ENCODE results near the gene LPO. TPM values are rescaled to one million over a fixed set of nuclear protein-coding genes. Genes with fewer than 3 reads are reported as not detected.

Gene LPO
- total RNA-seq (0.09 TPM), polyA plus RNA-seq (0.23 TPM)
- long read RNA-seq, donor 1, result 0 reads
- long read RNA-seq, donor 2, result 0 reads
- long read RNA-seq, donor 3, result 0 reads
- long read RNA-seq, donor 4, result 0 reads
- long read RNA-seq, donor 5, result 0 reads
- long read RNA-seq, donor 6, partial matches to known transcripts, result 0 of 5 reads
- long read RNA-seq, donor 6, other reads (novel, unspliced or antisense), result 5 of 5 reads
- long read RNA-seq, donor 7, result 0 reads
- long read RNA-seq, donor 8, result 0 reads
- long read RNA-seq, donor 9, result 0 reads
- long read RNA-seq, donor 10, result 0 reads

GRCh38 chr17:58238147-58238634, at the start of gene LPO:
TSS of gene LPO (plus strand) at chr17:58238584. CDS start at chr17:58242980, 4,396 bp downstream.
- 75% methylated on average over 5 of the region's 5 CpGs for WGBS
- Histone ChIP-seq H3K4me1 (ENCODE audit: control insufficient read depth in 2 of 2, insufficient read depth in 2 of 2, low read length in 2 of 2) (no peaks in the 10 kb centered on the region), H3K27ac (ENCODE audit: low read depth in 1 of 2, low read length in 1 of 2) (no peak within 1 kb of the TSS), H3K36me3 (ENCODE audit: control insufficient read depth in 2 of 2, insufficient read depth in 2 of 2, low read length in 1 of 2) (no peaks in the 10 kb centered on the region), H3K4me3 (ENCODE audit: low read length in 2 of 2) (no peak within 1 kb of the TSS), H3K9me3 (ENCODE audit: control insufficient read depth in 2 of 2, insufficient read depth in 1 of 2, low read length in 1 of 2) (no peaks in the 10 kb centered on the region), H3K27me3 (ENCODE audit: control insufficient read depth in 2 of 2, insufficient read depth in 1 of 2, low read length in 1 of 2) (peaks cover 0 to 50% of the 10 kb centered on the region in 2 donors)
- DNase-seq (ENCODE audit: low read depth in 6 of 9, low spot score in 9 of 9), result no peak

DNA sequence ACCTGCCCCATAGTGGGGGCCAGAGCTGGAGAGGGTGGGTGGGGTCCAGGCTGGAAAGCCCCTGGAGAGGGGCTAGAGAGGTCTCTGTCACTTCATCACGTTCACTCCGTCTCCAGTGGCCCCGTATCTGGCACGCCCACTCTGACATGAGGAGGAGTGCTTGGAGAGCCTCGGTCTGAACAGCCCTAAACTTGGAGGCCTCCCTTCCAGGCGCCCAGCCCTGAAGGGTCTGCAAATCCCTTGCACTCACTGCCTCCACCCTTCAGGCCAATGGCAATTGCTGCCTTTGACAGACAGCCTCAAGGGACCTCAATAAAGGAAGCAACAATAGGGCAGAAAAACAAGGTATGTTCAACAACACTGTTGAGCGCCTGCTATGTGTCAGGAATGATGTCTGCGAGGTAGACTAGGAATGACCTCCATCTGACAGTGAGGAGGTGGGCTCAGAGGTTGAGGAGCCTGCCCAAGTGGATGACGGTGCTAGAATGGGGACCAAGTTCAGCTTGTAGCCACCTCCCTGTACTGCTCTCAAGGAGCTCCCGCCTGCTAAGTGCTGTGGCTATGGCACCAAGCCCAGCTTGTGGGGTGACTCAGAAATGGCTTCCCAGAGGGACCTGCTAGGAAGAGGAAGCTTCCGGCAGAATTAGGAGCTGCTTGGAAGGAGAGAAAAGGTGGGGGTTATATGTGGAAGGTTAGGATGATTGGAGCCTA, 48.8 kb upstream of the LPO start:
- DNase-seq (ENCODE audit: low read depth in 6 of 9, low spot score in 9 of 9), result no peak
- WGBS, result 83% methylated on average over 11 of the region's 11 CpGs
- H3K27me3 ChIP-seq (ENCODE audit: control insufficient read depth in 2 of 2, insufficient read depth in 1 of 2, low read length in 1 of 2), result peaks cover 0 to 4% of the 10 kb centered on the region in 2 donors
- no peaks in the 10 kb centered on the region for H3K9me3 ChIP-seq (ENCODE audit: control insufficient read depth in 2 of 2, insufficient read depth in 1 of 2, low read length in 1 of 2)
- no peak overlapping the region for H3K27ac ChIP-seq (ENCODE audit: low read depth in 1 of 2, low read length in 1 of 2)
- no peaks in the 10 kb centered on the region for H3K36me3 ChIP-seq (ENCODE audit: control insufficient read depth in 2 of 2, insufficient read depth in 2 of 2, low read length in 1 of 2)
- no peaks in the 10 kb centered on the region for H3K4me1 ChIP-seq (ENCODE audit: control insufficient read depth in 2 of 2, insufficient read depth in 2 of 2, low read length in 2 of 2)
- no peak overlapping the region for H3K4me3 ChIP-seq (ENCODE audit: low read length in 2 of 2)

DNA sequence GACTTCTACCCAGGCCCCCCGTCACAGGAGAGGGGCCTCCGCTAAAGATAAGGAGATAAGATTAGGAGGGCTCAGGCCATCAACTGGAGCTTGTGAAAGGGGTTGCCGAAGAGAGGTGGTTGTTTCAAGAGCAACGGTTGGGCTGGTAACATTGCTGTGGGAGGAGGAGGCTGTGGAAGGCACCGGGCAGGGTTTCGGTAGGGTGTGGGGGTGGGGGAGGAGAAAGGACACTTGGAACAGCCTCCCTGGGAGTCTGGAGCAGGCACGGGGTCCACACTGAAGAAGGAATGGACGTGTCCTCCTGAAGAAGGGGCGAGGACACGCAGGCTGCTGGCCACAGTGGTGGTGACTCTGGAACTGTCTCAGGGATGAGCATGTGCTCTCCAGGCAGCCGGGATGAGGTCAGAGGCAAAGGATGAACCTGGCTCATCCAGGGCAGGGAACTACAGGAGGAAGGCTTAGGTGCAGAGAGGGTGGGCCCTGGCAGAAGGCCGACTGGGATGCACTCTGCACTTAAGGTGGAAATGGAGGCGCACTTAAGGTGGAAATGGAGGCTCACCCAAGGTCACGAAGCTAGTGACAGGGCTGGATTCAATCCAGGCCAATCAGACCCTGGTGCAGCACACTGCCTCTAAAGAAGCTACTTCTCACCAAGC, 47.0 kb upstream of the LPO start:
- WGBS, result 72% methylated on average over 14 of the region's 14 CpGs
- Histone ChIP-seq H3K4me1 (ENCODE audit: control insufficient read depth in 2 of 2, insufficient read depth in 2 of 2, low read length in 2 of 2) (no peaks in the 10 kb centered on the region), H3K4me3 (ENCODE audit: low read length in 2 of 2) (no peak overlapping the region), H3K27me3 (ENCODE audit: control insufficient read depth in 2 of 2, insufficient read depth in 1 of 2, low read length in 1 of 2) (peaks cover 0 to 6% of the 10 kb centered on the region in 2 donors), H3K27ac (ENCODE audit: low read depth in 1 of 2, low read length in 1 of 2) (no peak overlapping the region), H3K36me3 (ENCODE audit: control insufficient read depth in 2 of 2, insufficient read depth in 2 of 2, low read length in 1 of 2) (no peaks in the 10 kb centered on the region), H3K9me3 (ENCODE audit: control insufficient read depth in 2 of 2, insufficient read depth in 1 of 2, low read length in 1 of 2) (no peaks in the 10 kb centered on the region)
- no peak for DNase-seq (ENCODE audit: low read depth in 6 of 9, low spot score in 9 of 9)

- Histone ChIP-seq H3K27me3 (ENCODE audit: control insufficient read depth in 2 of 2, insufficient read depth in 1 of 2, low read length in 1 of 2) (peaks cover 0 to 6% of the 10 kb centered on the region in 2 donors), H3K4me3 (ENCODE audit: low read length in 2 of 2) (no peak within 1 kb of the TSS), H3K27ac (ENCODE audit: low read depth in 1 of 2, low read length in 1 of 2) (no peak within 1 kb of the TSS), H3K4me1 (ENCODE audit: control insufficient read depth in 2 of 2, insufficient read depth in 2 of 2, low read length in 2 of 2) (no peaks in the 10 kb centered on the region), H3K9me3 (ENCODE audit: control insufficient read depth in 2 of 2, insufficient read depth in 1 of 2, low read length in 1 of 2) (no peaks in the 10 kb centered on the region), H3K36me3 (ENCODE audit: control insufficient read depth in 2 of 2, insufficient read depth in 2 of 2, low read length in 1 of 2) (no peaks in the 10 kb centered on the region)
- WGBS, result 52% methylated on average over 6 of the region's 6 CpGs
- no peak for DNase-seq (ENCODE audit: low read depth in 6 of 9, low spot score in 9 of 9)
Measured at GRCh38 chr17:58192612-58193011, 45.8 kb upstream of the LPO start, which contains the start of gene EPX. TSS of gene EPX (plus strand) at chr17:58192726. CDS start at chr17:58192847, 121 bp downstream.

- Histone ChIP-seq H3K27me3 (ENCODE audit: control insufficient read depth in 2 of 2, insufficient read depth in 1 of 2, low read length in 1 of 2) (peaks cover 0 to 9% of the 10 kb centered on the region in 2 donors), H3K9me3 (ENCODE audit: control insufficient read depth in 2 of 2, insufficient read depth in 1 of 2, low read length in 1 of 2) (no peaks in the 10 kb centered on the region), H3K4me1 (ENCODE audit: control insufficient read depth in 2 of 2, insufficient read depth in 2 of 2, low read length in 2 of 2) (no peaks in the 10 kb centered on the region), H3K4me3 (ENCODE audit: low read length in 2 of 2) (no peak overlapping the region), H3K27ac (ENCODE audit: low read depth in 1 of 2, low read length in 1 of 2) (no peak overlapping the region), H3K36me3 (ENCODE audit: control insufficient read depth in 2 of 2, insufficient read depth in 2 of 2, low read length in 1 of 2) (no peaks in the 10 kb centered on the region)
- DNase-seq (ENCODE audit: low read depth in 6 of 9, low spot score in 9 of 9), result no peak
- 90% methylated on average over 18 of the region's 18 CpGs for WGBS
Measured at GRCh38 chr17:58193641-58194255, 44.6 kb upstream of the LPO start.

GRCh38 chr17:58195518-58196123, 42.8 kb upstream of the LPO start:
- no peak for DNase-seq (ENCODE audit: low read depth in 6 of 9, low spot score in 9 of 9)
- WGBS, result 95% methylated on average over 5 of the region's 5 CpGs
- Histone ChIP-seq H3K4me1 (ENCODE audit: control insufficient read depth in 2 of 2, insufficient read depth in 2 of 2, low read length in 2 of 2) (no peaks in the 10 kb centered on the region), H3K9me3 (ENCODE audit: control insufficient read depth in 2 of 2, insufficient read depth in 1 of 2, low read length in 1 of 2) (no peaks in the 10 kb centered on the region), H3K36me3 (ENCODE audit: control insufficient read depth in 2 of 2, insufficient read depth in 2 of 2, low read length in 1 of 2) (no peaks in the 10 kb centered on the region), H3K4me3 (ENCODE audit: low read length in 2 of 2) (no peak overlapping the region), H3K27me3 (ENCODE audit: control insufficient read depth in 2 of 2, insufficient read depth in 1 of 2, low read length in 1 of 2) (peaks cover 0 to 12% of the 10 kb centered on the region in 2 donors), H3K27ac (ENCODE audit: low read depth in 1 of 2, low read length in 1 of 2) (no peak overlapping the region)

DNA sequence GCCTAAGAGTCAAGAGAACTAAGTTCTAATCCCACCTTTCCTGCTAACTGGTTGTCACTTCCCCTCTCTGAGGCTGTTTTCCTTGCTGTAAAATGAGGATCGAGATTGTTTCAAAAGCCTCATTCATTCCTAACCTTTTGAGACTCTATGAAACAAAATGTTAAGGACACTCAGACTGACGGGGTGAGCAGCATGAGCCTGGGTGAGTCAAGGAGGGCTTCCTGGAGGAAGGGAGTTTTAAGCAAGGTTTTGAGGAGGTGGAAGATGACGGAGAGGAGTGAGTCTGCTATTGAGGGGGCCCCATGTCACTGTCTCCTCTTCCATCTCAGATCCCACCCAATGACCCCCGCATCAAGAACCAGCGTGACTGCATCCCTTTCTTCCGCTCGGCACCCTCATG, 41.8 kb upstream of the LPO start:
- no peak for DNase-seq (ENCODE audit: low read depth in 6 of 9, low spot score in 9 of 9)
- no peak overlapping the region for H3K27ac ChIP-seq (ENCODE audit: low read depth in 1 of 2, low read length in 1 of 2)
- H3K9me3 ChIP-seq (ENCODE audit: control insufficient read depth in 2 of 2, insufficient read depth in 1 of 2, low read length in 1 of 2), result no peaks in the 10 kb centered on the region
- peaks cover 0 to 11% of the 10 kb centered on the region in 2 donors for H3K27me3 ChIP-seq (ENCODE audit: control insufficient read depth in 2 of 2, insufficient read depth in 1 of 2, low read length in 1 of 2)
- H3K36me3 ChIP-seq (ENCODE audit: control insufficient read depth in 2 of 2, insufficient read depth in 2 of 2, low read length in 1 of 2), result no peaks in the 10 kb centered on the region
- 92% methylated on average over 7 of the region's 7 CpGs for WGBS
- H3K4me1 ChIP-seq (ENCODE audit: control insufficient read depth in 2 of 2, insufficient read depth in 2 of 2, low read length in 2 of 2), result no peaks in the 10 kb centered on the region
- no peak overlapping the region for H3K4me3 ChIP-seq (ENCODE audit: low read length in 2 of 2)

DNA sequence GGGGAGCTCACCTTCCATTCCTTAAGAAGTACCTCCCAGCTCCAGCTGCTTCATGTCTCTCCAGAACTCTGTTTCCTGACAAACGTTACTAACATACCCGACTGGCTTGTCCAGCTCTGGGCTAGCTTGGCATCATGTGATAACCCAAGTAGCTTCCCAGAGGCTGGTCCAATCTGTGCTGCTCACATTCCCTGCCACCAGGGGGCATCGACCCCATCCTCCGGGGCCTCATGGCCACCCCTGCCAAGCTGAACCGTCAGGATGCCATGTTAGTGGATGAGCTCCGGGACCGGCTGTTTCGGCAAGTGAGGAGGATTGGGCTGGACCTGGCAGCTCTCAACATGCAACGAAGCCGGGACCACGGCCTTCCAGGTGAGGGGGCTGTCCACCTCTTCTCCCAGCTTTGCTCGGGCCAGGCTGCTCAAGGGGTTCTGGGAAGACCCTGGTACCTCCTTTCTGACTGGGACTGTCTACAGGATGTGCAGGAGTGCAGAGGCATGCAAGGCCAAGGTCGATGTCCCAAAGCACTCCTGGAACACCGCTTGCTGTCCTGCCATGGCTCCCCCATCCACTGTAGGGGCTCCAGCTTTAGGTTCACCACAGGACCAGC, 38.3 kb upstream of the LPO start:
- peak in 6 of 9 donors; percentile 18 to 48 (median 28) for DNase-seq (ENCODE audit: low read depth in 6 of 9, low spot score in 9 of 9)
- H3K4me3 ChIP-seq (ENCODE audit: low read length in 2 of 2), result no peak overlapping the region
- no peak overlapping the region for H3K27ac ChIP-seq (ENCODE audit: low read depth in 1 of 2, low read length in 1 of 2)
- WGBS, result 52% methylated on average over 14 of the region's 14 CpGs
- no peaks in the 10 kb centered on the region for H3K4me1 ChIP-seq (ENCODE audit: control insufficient read depth in 2 of 2, insufficient read depth in 2 of 2, low read length in 2 of 2)
- no peaks in the 10 kb centered on the region for H3K9me3 ChIP-seq (ENCODE audit: control insufficient read depth in 2 of 2, insufficient read depth in 1 of 2, low read length in 1 of 2)
- no peaks in the 10 kb centered on the region for H3K36me3 ChIP-seq (ENCODE audit: control insufficient read depth in 2 of 2, insufficient read depth in 2 of 2, low read length in 1 of 2)
- H3K27me3 ChIP-seq (ENCODE audit: control insufficient read depth in 2 of 2, insufficient read depth in 1 of 2, low read length in 1 of 2), result peaks cover 0 to 9% of the 10 kb centered on the region in 2 donors

All from thymus (tissue), 14 donors.